Middle frontal gyrus (tissue), 1 donor: ENCODE measurements around the gene RPTOR.
"Not testable (repeated sequence)": the region's sequence is repeated elsewhere in the genome, so short reads cannot be mapped to it uniquely, and the experiment has no call there.

Source experiments
- DNase-seq: peaks from one replicate; pipeline ENCODE4 v3.0.0-alpha.2; 2015; ENCODE audit warnings: low spot score; ENCODE audit errors: extremely low spot score

Gene RPTOR

DNA sequence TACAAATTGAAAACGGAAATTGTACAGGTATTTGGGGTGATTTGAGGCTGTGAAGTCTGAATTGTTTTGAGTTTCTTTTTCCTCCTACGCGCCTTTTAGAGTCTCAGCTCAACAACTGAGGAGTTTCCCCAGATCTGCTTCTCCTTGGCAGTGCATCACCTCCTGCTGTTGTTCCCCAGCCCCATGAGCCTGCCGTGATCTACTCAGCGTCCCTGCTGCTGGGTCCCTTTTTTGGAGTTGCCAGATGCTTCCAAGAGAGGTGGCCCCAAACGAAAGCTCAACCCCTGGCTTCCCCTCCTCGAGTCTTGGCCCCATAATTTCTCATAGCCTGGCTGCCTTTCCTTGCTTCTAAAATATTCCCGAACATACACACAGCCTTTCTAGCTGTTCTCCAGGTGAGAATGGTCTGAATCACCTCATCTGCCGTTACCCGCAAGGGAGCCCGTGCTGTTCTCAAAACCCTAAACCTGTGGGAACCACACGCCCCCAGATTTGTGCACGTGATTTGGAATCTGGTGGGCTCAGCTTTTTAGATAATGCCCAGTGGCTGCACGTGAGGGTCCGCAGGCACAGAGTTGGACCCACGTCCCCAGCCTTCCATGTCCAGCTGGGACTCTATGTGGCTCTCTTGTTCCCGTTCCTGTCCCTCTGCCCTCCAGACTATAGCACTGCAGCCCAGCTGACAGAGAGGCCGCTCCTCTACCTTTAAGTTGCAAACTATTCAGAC is 267.9 kb downstream of the RPTOR start:
- DNase-seq = no peak

DNA sequence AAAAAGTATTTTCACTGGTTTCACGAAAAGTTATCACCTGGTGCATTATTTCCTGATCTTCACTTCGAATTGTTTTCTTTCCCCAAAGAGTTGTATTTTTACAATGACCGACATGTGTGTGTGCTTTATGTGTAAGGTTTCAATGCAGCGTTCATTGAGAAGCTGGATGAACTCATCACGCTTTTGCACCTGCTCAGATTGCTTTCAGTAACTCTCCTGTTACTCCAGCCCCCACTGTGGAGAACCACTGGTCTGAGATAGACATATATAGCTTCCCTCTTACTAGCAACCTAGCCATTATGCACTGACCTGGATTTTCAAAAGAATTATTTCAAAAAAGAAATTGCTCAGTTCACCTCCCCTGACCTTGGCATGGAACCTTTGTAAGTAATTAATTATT is 268.7 kb downstream of the RPTOR start:
- no peak for DNase-seq

DNA sequence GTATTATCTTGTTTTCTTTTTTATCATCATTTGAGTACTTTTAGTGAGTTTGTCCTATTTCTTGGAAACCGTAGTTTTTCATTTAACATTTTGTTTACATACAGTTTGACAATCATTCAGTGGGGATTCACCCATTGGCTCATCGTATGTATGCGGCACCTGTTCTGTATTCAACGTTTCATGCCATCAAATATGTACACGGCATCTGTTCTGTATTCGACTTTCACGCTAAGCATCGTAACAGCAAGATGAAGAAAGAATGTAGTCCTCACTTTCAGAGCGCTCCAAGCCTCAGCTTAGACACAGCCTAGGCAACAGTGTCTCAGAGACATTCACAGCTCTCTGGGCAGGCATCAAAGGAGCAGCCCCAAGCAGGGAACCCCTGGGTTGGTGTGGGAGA is 269.9 kb downstream of the RPTOR start:
- no peak for DNase-seq

DNA sequence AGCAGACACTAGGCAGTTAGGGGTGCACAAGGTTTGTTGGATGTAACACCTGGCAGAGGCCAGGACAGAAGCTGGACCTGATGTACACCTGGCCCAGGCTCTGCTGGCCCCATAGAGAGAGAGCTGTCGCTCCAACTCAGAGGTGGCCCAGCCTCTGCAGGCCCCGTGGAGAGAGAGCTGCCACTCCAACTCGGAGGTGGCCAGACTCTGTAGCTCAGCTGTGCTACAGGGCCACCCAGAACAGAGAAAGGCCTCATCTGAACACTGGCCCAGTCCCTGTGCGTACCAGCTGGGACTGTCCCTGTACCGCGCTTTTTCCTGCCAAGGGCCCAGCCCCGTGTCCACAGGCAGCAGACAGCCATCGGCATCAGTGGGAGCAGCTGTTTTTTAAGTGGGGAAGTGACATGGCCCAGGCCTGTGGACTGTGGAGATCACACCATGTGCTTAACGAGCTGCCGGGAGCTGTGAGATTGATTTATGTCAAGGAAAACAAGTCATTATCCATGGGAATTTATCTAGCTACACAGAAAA is 270.6 kb downstream of the RPTOR start:
- DNase-seq = no peak

DNA sequence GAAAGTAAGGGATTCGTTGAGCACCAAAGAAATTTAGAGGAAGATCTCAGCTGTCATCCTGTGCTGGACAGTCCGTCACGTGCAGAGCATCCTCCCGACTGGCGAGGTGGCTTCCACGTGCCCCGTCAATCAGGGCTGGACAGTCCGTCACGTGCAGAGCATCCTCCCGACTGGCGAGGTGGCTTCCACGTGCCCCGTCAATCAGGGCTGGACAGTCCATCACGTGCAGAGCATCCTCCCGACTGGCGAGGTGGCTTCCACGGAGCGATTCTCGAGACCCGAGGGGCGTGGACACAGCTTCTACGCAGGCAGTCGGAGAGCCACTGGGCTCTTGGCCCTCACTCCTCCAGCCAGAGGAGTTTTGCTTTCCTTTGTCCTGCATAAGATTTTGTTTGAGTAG is 271.1 kb downstream of the RPTOR start:
- DNase-seq = not testable (repeated sequence)

DNA sequence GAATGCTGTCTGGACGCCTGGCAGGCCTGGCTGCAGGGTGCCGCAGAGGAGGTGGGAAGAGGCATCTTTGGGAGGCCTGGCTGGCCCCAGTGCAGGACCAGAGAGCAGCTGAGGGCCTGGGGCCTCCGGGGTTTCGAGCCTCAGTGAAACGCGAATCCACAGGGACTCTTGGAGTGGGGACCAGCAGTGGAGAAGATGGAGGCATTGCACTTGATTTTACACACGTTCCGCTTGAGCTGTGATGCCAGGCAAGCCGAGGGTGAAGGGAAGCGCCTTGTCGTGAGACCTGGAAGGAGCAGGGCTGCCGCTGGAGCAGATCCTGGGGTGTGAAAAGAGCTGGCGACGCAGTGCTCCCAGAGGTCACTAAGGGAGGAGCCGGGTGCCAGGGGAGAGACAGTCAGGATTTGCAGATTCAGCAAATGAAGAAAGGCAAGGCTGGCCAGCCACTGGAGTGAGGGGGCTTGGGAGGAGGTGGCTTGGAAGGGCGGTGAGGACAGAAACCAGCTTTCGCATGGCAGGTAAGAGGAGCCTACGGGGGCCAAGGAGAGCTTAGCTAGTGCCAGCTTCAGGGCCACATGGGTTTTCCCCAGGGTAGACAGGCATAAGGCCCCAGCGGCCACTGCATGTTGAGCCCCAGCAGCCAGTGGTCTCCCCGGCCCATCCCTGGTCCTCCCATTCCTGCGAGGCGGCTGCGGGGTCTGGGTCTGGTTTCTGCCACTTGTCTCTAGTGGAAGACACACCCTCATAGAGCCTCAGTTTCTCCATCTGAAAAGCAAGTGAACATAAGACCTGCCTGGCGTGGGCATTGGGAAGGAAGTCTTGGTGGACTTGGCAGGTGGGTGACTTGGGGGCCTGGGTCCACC is 271.8 kb downstream of the RPTOR start:
- DNase-seq = no peak

DNA sequence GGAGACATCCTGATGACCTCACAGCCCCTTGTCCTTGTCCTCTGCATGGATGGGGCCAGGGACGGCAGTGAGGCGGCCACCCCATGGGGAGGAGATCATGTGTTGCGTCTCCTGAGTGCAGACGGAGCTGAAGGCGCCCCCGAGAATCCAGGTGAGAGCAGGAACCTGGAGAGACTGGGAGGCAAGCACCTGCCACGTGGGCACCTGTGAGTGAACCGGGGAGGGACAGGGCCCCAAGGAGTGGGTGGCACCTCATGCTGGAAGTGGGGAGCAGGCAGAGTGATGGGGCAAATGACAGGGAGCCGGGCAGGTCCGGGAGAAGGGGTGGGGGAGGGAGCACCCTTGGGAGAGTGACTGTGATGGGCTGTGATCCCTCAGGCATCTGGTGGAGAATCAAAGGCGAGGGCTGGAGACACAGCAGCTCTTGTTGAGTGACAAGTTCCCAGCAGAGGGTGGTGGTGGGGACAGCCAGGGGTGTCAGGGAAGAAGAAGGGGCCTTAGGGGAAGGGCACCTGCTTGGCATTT is 272.7 kb downstream of the RPTOR start:
- no peak for DNase-seq

DNA sequence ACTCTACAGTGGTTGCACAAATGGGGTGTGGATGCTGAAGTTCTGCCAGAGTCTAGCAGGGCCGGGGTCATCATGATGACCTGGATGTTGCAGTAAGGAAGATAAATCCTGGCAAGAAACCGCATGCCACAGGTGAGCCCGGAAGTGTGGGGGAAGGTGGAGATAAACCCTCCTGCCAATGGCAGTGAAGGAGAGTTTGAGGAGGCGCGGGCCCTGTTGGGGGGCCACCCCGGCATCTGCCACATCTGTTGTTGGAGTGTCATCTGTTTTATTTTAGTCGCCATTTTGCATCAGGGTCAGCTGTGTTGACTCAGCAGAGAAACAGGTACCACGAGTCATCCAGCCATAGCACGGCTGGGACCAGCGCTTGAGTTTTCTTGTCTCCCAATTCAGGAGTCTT is 273.2 kb downstream of the RPTOR start:
- DNase-seq = no peak

DNA sequence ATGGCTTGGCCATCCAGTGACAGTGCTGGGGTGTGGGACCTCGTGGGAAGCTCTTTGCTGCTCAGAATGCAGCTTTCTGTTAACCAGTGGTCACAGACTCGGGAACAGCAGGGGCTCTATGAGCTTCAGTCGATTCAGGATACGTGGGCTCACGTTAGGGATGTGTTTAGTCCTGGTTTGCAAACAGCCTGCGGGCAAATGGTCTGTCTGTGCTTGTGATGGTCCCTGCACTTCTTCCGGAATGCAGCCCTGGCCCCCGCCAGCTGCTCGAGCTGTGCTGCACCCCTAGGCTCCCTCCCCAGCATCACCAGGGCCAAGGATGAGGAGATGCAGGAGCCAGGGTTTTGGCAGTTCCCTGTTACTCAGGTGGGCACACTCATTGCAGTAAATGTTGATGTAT is 274.2 kb downstream of the RPTOR start:
- DNase-seq = no peak

DNA sequence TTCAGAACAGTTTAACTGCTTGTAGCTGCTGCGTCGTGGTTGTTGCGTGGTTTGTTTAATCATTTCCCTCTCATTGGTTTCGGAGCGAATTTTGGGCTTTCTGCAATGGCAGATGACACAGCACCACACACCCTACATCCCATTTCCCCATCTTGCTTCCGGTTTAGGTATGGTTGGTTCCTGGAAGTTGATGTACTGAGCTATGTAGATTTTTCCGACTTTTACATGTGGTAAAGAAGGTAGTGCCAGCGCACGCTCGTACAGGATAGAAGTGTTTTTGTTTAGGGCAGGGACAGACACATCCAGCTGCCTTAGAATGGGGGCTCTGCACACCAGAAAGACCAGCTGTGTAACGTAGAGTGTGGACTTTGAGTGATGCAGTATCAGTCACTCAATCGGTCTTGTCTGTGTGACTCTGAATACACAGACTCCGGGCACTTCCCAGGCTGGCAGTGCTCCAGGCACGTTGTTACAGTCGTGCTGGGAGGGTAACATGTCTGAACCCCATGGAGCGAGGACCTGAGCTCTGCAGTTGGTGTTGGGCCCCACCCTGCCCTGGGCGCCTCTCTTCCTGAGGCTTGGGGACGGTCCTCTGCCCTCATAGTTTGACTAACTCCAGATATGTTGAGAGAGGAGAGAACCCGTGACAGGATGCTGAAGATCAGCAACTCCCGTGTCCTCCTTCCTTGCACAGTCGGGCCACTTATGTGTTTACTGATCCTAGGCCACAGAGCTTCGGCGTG is 275.0 kb downstream of the RPTOR start:
- DNase-seq = no peak

DNA sequence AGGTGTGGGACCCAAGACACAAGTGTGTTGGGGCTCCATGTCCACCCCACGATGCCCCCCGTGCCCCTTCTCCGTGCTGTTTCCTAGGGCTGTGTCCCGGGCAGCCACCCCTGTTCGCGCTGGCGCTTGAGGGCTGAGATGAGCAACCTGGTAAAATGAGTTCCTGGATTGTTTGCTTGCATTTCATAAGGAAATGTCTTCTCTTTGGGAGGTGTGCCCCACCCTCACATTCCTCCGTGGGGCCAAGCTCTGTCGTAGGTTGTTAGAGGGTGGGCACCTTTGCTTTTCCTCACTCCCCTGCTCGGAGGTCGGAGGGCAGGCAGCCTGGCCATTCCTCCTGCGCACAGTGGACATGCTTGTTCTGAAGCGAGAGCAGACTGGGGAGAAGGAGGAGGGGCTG is 275.7 kb downstream of the RPTOR start:
- DNase-seq = no peak

DNA sequence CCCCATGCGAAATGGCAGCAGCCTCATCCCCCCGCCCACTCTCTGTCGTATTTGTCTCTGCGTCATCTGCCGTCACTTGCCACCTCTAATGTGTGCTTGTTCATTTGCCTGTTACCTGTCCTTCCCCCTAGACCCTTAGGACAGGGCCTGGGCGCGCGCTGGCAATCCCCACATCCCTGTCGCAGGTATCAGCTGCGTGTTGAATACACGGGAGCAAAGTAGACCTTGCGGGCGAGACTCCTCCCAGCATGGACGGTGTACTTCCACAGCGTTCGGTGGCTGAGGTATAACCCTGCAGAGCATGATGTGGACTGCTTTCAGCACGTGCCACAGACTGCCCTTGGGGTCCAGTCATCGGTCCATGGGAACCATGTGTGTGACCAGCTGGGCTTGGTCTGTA is 276.9 kb downstream of the RPTOR start:
- DNase-seq = no peak

DNA sequence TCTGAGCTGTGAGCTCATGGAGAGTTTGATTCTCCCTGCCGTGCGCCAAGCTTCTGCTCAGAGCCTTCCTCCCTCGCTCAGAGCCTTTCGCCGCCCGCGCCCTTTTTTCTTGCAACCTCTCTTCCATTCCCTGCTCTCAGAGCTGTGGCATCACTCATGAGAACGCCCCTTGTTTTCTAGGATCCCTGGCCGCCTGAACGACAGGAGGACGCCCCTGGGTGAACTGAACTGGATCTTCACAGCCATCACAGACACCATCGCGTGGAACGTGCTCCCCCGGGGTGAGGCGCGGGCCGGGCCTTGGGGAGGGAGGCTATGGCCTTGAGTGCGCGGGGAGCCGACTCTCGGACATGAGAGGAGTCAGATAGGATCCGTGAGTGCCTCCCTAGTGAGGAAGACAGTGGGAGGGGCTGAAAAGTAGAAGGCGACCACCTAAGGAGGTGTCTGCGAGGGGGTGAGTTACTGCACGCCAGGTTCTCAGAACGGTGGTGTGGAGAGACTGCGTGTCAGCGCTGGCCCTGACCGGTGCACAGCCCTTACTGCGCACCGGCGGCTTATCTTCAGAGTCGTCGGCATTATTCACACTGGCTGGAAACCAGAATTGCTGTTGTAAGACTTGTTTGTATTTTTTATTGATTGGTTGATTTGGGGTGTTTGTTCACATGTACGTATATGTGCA is 277.5 kb downstream of the RPTOR start:
- no peak for DNase-seq

DNA sequence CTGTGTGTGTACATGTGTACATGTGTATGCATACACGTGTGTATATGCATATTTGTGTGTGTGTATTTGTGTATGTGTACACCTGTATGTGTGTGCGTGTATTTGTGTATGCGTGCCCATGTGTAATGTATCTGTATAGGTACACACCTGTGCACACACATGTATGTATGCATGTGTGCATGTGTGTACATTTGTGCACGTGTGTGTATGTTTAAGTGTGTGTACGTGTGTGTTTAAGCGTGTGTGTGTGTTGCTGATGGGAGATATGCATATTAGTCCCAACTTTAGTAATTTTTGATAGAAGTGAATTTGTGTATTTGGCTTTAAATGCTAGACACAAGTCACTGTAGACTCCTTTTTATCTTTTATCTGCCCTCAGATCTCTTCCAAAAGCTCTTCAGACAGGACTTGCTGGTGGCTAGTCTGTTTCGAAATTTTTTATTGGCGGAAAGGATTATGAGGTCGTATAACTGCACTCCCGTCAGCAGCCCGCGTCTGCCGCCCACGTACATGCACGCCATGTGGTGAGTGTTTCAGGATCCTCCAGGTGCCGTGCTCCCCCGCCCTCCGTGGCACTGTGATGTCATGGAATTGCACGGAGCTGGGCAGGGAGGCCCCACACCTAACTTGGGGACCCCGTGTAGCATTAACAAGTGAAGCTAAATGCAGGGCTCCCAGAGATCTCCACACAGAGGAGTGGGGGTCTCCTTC is 278.2 kb downstream of the RPTOR start:
- DNase-seq = no peak

DNA sequence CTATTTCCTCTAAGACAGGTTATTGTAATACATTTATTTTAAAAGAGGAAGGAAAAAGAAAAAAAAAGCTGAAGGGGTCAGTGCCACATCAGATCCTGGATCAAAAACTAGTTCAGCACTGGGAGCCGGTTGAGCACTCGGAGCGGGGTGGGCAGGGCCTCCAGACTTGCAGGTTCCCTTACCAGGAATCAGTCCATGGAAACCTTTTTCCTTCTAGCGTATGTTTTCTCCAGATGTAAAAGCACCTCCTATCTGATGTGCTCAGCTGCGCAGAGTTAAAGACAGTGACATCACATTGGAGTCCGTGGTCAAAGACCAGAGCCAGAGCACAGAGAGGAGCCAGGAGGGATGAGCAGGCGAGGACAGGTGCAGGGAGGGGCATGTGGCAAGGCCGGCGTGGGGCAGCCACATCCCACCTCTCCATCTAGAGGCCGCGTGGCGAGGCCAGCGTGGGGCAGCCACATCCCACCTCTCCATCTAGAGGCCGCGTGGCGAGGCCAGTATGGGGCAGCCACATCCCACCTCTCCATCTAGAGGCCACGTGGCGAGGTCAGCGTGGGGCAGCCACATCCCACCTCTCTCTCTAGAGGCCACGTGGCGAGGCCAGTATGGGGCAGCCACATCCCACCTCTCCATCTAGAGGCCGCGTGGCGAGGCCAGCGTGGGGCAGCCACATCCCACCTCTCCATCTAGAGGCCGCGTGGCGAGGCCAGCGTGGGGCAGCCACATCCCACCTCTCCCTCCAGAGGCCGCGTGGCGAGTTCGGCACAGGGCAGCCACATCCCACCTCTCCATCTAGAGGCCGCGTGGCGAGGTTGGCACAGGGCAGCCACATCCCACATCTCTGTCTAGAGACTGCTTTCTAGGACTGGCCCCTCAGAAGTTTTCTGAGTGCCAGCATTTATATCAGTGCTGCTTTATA is 280.2 kb downstream of the RPTOR start:
- DNase-seq = no peak

DNA sequence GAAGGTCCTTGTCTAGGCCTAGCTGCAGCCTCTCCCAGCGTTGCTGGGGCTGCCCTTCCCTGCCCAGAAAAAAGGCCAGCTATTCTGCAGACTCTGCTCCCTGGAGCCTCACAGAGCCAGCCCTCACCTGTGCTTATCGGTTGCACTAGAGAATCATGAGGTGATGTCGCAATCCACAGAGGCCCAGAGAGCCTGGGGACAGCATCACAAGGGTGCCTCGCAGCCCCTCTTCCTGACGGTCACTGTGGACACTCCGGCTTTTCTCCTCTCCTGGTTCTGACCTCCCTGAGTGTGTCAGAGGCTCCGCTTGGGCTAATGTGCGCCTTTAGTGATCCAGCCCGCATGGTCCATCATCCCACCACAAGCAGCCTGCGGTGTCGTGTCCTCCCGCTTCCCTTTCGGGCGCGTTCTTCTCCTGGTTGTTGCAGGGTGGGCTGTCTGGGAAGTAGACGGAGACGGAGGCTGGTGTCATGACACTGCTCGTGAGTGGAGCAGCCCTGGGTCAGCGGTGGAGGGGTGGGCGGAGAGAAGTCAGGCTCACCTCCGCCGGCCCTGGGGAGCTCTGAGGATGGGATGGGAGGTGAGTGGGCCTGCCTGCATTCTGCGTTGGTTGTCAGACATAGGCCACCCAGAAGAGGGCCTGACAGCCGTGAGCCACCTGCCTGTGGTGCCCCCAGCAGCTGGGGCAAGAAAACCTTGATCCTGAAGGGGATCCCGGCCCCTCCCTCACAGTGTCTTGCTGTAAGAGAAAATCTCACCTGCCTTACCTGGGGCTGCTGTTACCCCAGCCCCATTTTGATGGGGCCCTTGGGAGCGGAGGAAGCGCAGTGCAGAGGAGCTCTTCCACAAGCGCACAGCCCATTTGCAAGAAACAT is 281.1 kb downstream of the RPTOR start:
- no peak for DNase-seq

DNA sequence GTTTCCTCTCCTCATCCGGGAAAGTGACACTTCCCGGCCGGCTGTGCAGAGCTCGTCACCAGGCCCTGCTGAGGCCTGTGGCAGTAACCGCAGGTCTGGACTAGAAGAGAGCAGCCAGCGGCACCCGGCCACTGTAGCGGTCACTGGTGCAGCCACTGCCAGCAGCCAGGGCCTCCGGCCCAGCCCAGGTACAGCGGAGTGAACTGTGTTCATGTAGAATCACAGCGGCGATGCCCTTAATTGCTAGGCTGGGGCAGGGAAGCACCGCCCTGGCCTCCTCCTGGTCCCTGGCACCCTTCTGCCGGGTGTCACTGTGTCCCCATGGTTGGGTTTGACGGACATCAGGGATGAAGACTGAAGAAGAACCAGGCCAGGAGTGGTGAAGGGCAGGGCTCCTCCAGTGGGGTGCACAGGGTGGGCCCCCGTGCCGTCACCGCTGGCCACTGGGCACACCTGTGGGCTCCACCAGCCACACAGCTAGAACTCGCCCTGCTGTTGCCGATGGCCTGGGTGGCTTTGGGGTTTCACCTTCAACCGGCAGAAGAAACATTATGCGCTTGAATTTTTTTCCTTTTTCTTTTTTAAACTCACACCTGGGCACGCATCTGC is 281.8 kb downstream of the RPTOR start:
- DNase-seq = no peak
